ENCODE measurements around the gene GALNT9.
A peak's percentile ranks its signal among the peaks of the same experiment; 100 is the strongest.

The GALNT9 gene

DNA sequence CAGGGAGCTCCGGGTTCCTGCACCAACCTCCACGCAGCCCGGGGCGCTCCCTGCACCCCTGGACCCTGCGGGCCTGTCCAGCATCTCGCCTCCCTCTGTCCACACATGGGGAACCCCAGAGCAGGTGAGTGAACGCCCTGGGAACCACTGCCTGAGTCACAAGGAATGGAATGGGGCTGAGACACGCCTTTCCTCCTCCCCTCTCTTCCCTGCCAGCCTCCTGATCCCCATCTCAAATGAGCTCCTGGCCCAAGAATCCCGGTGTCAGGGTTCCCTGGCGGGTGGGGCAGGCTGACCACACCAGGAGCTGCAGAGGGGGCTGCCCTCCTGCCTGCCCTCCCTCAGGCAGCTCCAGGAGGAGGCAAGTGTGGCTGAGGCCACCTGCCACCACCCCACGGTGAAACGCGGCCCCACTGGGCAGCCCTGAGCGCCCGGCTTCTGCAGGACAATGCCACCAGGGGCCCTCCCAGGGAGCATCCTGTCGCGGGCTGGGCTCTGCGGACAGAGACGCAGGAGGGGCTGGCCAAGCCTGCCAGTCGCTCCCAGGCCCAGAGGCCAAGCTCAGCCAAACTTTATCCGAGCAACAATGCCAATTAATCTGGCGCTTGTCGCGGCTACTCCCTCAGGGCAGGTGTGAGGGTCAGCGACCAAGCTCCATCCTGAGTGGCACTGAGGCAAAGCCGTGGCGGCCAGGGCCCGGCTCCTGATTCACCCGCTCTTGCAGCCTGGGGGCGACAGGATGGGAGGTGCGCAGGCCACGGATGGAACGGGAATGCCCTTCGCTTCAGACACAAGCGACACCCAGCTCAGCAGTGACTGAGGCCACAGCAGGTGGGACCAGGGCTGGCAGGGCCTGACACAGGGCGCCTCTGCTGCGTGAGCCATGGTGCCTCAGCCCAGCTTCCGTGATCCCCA, 44.3 kb downstream of the GALNT9 start:
- Histone ChIP-seq H3K27me3 (ENCODE audit: insufficient read depth, low read length, poor library complexity) (no peaks in the 10 kb centered on the region), H3K36me3 (ENCODE audit: insufficient read depth, low read length) (no peaks in the 10 kb centered on the region), H3K4me1 (ENCODE audit: insufficient read depth, low read length) (no peaks in the 10 kb centered on the region), H4K20me1 (ENCODE audit: insufficient read depth, low read length) (no peaks in the 10 kb centered on the region), H3K9ac (ENCODE audit: low read depth, low read length) (no peak overlapping the region), H3K79me2 (ENCODE audit: insufficient read depth, low read length) (no peaks in the 10 kb centered on the region), H3K27ac (ENCODE audit: low read length) (no peak overlapping the region), H3K4me3 (ENCODE audit: low read depth in 1 of 2, low read length in 2 of 2) (no peak overlapping the region), H3K4me2 (ENCODE audit: insufficient read depth, low read length) (no peak overlapping the region), H3K9me3 (ENCODE audit: insufficient read depth, low read length, severe bottlenecking) (peaks cover under 1% of the 10 kb centered on the region), H2AFZ (ENCODE audit: low read depth, low read length) (no peak overlapping the region)
- TF ChIP-seq EZH2 (IDR thresholded peaks at IDR 0.05; ENCODE audit: borderline replicate concordance, low read depth, low read length, severe bottlenecking) = no peak
- TF ChIP-seq, protein P1, sequence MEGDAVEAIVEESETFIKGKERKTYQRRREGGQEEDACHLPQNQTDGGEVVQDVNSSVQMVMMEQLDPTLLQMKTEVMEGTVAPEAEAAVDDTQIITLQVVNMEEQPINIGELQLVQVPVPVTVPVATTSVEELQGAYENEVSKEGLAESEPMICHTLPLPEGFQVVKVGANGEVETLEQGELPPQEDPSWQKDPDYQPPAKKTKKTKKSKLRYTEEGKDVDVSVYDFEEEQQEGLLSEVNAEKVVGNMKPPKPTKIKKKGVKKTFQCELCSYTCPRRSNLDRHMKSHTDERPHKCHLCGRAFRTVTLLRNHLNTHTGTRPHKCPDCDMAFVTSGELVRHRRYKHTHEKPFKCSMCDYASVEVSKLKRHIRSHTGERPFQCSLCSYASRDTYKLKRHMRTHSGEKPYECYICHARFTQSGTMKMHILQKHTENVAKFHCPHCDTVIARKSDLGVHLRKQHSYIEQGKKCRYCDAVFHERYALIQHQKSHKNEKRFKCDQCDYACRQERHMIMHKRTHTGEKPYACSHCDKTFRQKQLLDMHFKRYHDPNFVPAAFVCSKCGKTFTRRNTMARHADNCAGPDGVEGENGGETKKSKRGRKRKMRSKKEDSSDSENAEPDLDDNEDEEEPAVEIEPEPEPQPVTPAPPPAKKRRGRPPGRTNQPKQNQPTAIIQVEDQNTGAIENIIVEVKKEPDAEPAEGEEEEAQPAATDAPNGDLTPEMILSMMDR (IDR thresholded peaks at IDR 0.05; ENCODE audit: borderline replicate concordance, extremely low read depth, low read length, poor library complexity, severe bottlenecking) = no peak
- no peak for ATAC-seq (ENCODE audit: insufficient read depth, low read depth)
- DNase-seq = no peak

DNA sequence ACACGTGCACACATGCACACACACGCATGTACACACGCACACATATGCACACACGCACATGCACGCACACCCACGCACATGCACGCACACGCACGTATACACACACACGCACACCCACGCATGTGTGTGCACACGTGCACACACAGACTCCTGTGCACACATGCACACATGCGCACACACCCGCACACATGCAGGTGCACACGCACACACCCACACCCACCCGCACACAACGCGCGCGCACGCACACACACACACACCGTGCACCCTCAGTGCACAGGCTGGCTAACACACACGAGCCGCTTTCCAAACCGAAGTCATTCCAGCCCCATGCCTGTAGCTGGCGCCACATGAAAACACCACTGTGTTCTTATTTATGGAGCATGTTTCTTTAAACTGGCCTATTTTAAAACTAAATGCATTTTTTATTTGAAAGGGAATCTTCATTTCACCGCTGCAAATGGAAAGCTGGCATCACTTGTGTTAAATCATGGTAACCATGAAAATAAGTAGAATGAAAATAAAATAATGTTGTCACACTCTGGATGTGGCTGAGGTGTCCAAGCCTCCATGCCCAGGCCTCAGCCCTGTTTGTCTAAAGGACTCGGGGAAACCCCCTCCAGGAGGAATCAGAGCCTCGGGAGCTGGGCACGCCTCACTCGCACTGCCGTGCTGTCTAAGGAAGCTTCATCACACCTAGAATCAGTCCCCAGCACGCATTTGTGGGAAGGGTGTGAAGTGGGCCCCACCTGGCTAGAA, 45.1 kb downstream of the GALNT9 start:
- Histone ChIP-seq H3K9me3 (ENCODE audit: insufficient read depth, low read length, severe bottlenecking) (no peaks in the 10 kb centered on the region), H3K9ac (ENCODE audit: low read depth, low read length) (no peak overlapping the region), H3K79me2 (ENCODE audit: insufficient read depth, low read length) (no peaks in the 10 kb centered on the region), H3K27ac (ENCODE audit: low read length) (no peak overlapping the region), H3K4me1 (ENCODE audit: insufficient read depth, low read length) (no peaks in the 10 kb centered on the region), H4K20me1 (ENCODE audit: insufficient read depth, low read length) (no peaks in the 10 kb centered on the region), H3K4me2 (ENCODE audit: insufficient read depth, low read length) (no peak overlapping the region), H3K36me3 (ENCODE audit: insufficient read depth, low read length) (no peaks in the 10 kb centered on the region), H3K4me3 (ENCODE audit: low read depth in 1 of 2, low read length in 2 of 2) (no peak overlapping the region), H2AFZ (ENCODE audit: low read depth, low read length) (no peak overlapping the region), H3K27me3 (ENCODE audit: insufficient read depth, low read length, poor library complexity) (no peaks in the 10 kb centered on the region)
- ATAC-seq (ENCODE audit: insufficient read depth, low read depth) = no peak
- no peak for DNase-seq
- TF ChIP-seq EZH2 (IDR thresholded peaks at IDR 0.05; ENCODE audit: borderline replicate concordance, low read depth, low read length, severe bottlenecking) = no peak
- TF ChIP-seq, protein P1 (IDR thresholded peaks at IDR 0.05; ENCODE audit: borderline replicate concordance, extremely low read depth, low read length, poor library complexity, severe bottlenecking) = peak; percentile 52

DNA sequence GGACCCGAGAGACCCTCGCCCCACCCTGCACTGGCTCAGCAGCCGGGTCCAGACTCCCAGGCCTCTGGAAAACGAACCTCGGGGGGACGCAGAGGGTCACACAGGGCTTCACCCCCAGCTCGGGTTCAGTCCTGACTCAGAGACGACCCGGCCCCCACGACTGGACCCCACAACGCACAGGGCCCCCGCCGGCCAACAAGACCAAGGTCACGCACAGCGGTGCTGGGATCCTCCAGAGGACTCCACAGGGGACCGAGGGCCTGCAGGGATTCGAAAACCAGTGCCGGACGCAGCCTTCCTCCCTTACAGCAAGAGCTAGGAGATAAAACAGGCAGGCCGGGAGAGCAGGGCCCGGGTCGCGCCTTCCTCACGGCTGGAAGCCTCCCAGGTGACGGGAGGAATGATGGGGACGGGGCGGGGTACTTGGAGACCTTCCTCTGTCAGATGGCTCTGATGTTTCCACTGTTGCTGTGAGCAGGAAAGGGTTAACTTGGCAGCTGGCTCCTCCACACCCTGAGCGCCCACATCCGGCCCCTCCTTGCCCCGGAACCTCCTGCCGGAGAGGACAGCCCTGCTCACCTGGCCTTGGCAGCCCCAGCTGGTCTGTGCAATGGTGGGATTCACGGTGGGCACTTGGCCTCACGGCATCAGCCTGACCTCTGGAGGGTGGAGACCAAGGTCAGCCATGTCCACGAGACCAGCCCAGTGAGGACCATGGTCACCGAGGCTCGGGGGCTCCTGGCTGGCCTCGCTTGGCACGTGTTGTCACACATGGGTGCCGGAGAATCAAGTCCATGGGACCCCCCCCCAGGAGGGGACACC, 46.2 kb downstream of the GALNT9 start:
- Histone ChIP-seq H3K4me2 (ENCODE audit: insufficient read depth, low read length) (no peak overlapping the region), H3K4me3 (ENCODE audit: low read depth in 1 of 2, low read length in 2 of 2) (no peak overlapping the region), H3K27me3 (ENCODE audit: insufficient read depth, low read length, poor library complexity) (no peaks in the 10 kb centered on the region), H3K4me1 (ENCODE audit: insufficient read depth, low read length) (no peaks in the 10 kb centered on the region), H3K79me2 (ENCODE audit: insufficient read depth, low read length) (no peaks in the 10 kb centered on the region), H3K36me3 (ENCODE audit: insufficient read depth, low read length) (no peaks in the 10 kb centered on the region), H3K9ac (ENCODE audit: low read depth, low read length) (no peak overlapping the region), H4K20me1 (ENCODE audit: insufficient read depth, low read length) (no peaks in the 10 kb centered on the region), H3K9me3 (ENCODE audit: insufficient read depth, low read length, severe bottlenecking) (no peaks in the 10 kb centered on the region), H2AFZ (ENCODE audit: low read depth, low read length) (no peak overlapping the region), H3K27ac (ENCODE audit: low read length) (no peak overlapping the region)
- DNase-seq (peak; percentile 37), ATAC-seq (ENCODE audit: insufficient read depth, low read depth) (peak; percentile 66)
- TF ChIP-seq, protein P1 (IDR thresholded peaks at IDR 0.05; ENCODE audit: borderline replicate concordance, extremely low read depth, low read length, poor library complexity, severe bottlenecking) = no peak
- no peak for TF ChIP-seq EZH2 (IDR thresholded peaks at IDR 0.05; ENCODE audit: borderline replicate concordance, low read depth, low read length, severe bottlenecking)

Data from DND-41 (cell line).